A673 (cell line): Measurements from ENCODE around the gene SH2D3C.

Experiments used
- EZH2 ChIP-seq: fragments of 200-600 bp; sonication (generic); IDR thresholded peaks from 2 replicates; pipeline ENCODE4 v1.6.1; 2017; ENCODE audit warnings: borderline replicate concordance, low read depth, mild to moderate bottlenecking, mixed read lengths, antibody characterized with exemption, low read length; ENCODE audit not compliant: poor library complexity, severe bottlenecking
- TF ChIP-seq, protein P1 (sequence below): fragments of 300-800, 200-600 bp; sonication (generic); conservative IDR thresholded peaks from 2 replicates; pipeline ENCODE4 v1.5.1; 2017; ENCODE audit warnings: low read depth, mild to moderate bottlenecking, antibody characterized with exemption, low read length, moderate library complexity, mixed read lengths

DNA sequence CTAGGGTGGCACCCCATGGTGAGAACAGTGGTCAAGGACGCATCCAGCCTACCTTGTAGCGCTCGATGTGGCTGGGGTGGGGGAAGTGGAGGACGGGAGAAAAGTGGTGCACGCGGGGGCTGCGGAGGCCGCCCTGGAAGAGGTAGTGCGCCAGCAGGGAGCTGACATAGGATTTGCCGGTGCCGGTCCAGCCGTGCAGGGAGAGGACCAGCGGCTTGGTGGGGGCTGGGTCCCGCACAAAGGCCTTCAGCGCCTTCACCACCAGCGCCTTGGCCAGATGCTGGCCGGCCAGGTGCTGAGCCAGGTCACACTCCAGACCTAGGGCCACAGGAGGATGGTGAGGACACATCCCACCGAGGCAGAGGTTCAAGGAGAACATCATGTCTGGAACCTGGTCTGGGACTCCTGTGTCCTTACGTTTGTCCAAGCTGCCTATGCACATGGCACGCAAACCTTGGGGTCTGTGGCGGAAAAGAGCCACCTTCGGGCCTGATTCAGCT is 44.2 kb downstream of the SH2D3C start:
- TF ChIP-seq, protein P1, sequence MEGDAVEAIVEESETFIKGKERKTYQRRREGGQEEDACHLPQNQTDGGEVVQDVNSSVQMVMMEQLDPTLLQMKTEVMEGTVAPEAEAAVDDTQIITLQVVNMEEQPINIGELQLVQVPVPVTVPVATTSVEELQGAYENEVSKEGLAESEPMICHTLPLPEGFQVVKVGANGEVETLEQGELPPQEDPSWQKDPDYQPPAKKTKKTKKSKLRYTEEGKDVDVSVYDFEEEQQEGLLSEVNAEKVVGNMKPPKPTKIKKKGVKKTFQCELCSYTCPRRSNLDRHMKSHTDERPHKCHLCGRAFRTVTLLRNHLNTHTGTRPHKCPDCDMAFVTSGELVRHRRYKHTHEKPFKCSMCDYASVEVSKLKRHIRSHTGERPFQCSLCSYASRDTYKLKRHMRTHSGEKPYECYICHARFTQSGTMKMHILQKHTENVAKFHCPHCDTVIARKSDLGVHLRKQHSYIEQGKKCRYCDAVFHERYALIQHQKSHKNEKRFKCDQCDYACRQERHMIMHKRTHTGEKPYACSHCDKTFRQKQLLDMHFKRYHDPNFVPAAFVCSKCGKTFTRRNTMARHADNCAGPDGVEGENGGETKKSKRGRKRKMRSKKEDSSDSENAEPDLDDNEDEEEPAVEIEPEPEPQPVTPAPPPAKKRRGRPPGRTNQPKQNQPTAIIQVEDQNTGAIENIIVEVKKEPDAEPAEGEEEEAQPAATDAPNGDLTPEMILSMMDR, result no peak
- TF ChIP-seq EZH2, result no peak
